K562 (cell line): ENCODE results near the gene KCND2. TPM values are rescaled to one million over a fixed set of nuclear protein-coding genes. Genes with fewer than 3 reads are reported as not detected.

Source experiments
- BRD9 ChIP-seq: fragments of 450-650 bp; IDR thresholded peaks from 2 replicates; pipeline ENCODE4 v1.6.1; 2018; ENCODE audit warnings: low read depth; ENCODE audit not compliant: partially characterized antibody
- DIDO1 ChIP-seq: fragments of 450-650 bp; IDR thresholded peaks from 2 replicates; pipeline ENCODE4 v1.6.1; 2016; ENCODE audit warnings: low read depth, missing biosample characterization, missing genetic modification characterization
- ETV5 ChIP-seq: sonication (generic); formaldehyde crosslinking; IDR thresholded peaks from 2 replicates; pipeline ENCODE4 v1.4.0; 2020; ENCODE audit warnings: low read depth, mild to moderate bottlenecking, missing genetic modification reagents
- EWSR1 ChIP-seq: fragments of 450-650 bp; IDR thresholded peaks from 2 replicates; pipeline ENCODE4 v1.6.1; 2018; ENCODE audit warnings: borderline replicate concordance, mild to moderate bottlenecking, low read depth, moderate library complexity; ENCODE audit not compliant: partially characterized antibody
- MAFG ChIP-seq: fragments of 450-650 bp; conservative IDR thresholded peaks from 2 replicates; pipeline ENCODE4 v1.6.1; 2016; ENCODE audit warnings: missing genetic modification characterization, missing compliant biosample characterization
- MBD1 ChIP-seq: fragments of 250-450 bp; sonication (Bioruptor Pico); IDR thresholded peaks from 2 replicates; pipeline ENCODE4 v1.8.0; 2022; ENCODE audit warnings: inconsistent platforms
- RFX7 ChIP-seq: fragments of 250-450 bp; sonication (Bioruptor Pico); IDR thresholded peaks from 2 replicates; pipeline ENCODE4 v1.5.1; 2021; ENCODE audit warnings: mild to moderate bottlenecking
- SMARCE1 ChIP-seq: fragments of 450-650 bp; IDR thresholded peaks from 2 replicates; pipeline ENCODE4 v1.7.1; 2016; ENCODE audit warnings: mild to moderate bottlenecking
- TAF15 ChIP-seq: fragments of 200-400 bp; formaldehyde crosslinking; IDR thresholded peaks from 2 replicates; pipeline ENCODE4 v1.6.1; 2017; ENCODE audit warnings: mild to moderate bottlenecking, low read depth, low read length, moderate library complexity
- TCF15 ChIP-seq: fragments of 250-450 bp; sonication (Bioruptor Pico); IDR thresholded peaks from 2 replicates; pipeline ENCODE4 v1.8.0; 2022; ENCODE audit warnings: moderate library complexity, mild to moderate bottlenecking, inconsistent platforms
- ZBTB5 ChIP-seq: fragments of 450-650 bp; IDR thresholded peaks from 2 replicates; pipeline ENCODE4 v1.6.1; 2017; ENCODE audit warnings: antibody characterized with exemption
- ZFP36 ChIP-seq: fragments of 150-350 bp; IDR thresholded peaks from 2 replicates; pipeline ENCODE4 v1.6.1; 2018; ENCODE audit warnings: low read length, low read depth; ENCODE audit not compliant: partially characterized antibody
- ZNF316 ChIP-seq: fragments of 450-650 bp; IDR thresholded peaks from 2 replicates; pipeline ENCODE4 v1.6.1; 2016
- ZNF584 ChIP-seq: fragments of 200-800 bp; sonication (Bioruptor generic); IDR thresholded peaks from 2 replicates; pipeline ENCODE4 v1.6.1; 2016; ENCODE audit warnings: low read depth, mild to moderate bottlenecking, missing genetic modification characterization, missing compliant biosample characterization
- ZNF830 ChIP-seq: fragments of 250-450 bp; sonication (Bioruptor Pico); IDR thresholded peaks from 2 replicates; pipeline ENCODE4 v1.5.0; 2021; ENCODE audit warnings: mild to moderate bottlenecking
- polyA plus RNA-seq, 8 experiments: library from polyadenylated mRNA; depleted of rRNA in 4 of 8; stranded (reverse) in 5 of 8; unstranded in 3 of 8; fragments of >200 nt; fragmentation: Nextera tagmentation in 2 of 8; fragmentation: Illumina TruSeq in 1 of 8; extraction: Ambion mirVana in 2 of 8; extraction: Trizol in 1 of 8; gene quantifications; 2 replicates each; pipeline versions ENCODE4 v1.2.1 to v1.2.3, GENCODE V29; 2011 to 2014; ENCODE audit warnings: inconsistent platforms in 1 of 8, missing spikeins in 1 of 8
- total RNA-seq, 7 experiments: library from RNA; depleted of rRNA in 6 of 7; stranded (reverse); fragments of >200 nt in 6 of 7; fragmentation: Illumina TruSeq in 2 of 7; extraction: Trizol in 2 of 7; gene quantifications; 2 replicates each; pipeline versions ENCODE4 v1.2.1 to v1.2.3, GENCODE V29; 2011 to 2021; ENCODE audit warnings: low replicate concordance in 1 of 7
- TF ChIP-seq, protein P1 (sequence below): sonication (generic); formaldehyde crosslinking; IDR thresholded peaks from 2 replicates; pipeline ENCODE4 v1.8.0; 2022; ENCODE audit warnings: mild to moderate bottlenecking, missing genetic modification reagents

Gene KCND2
- total and polyA plus RNA-seq, 9 of the 15 experiments (the other 6 are each of a cell fraction or from before 2014, with no cell fraction given): 0.03 to 0.12 TPM; not detected in 7

GRCh38 chr7:120311028-120311788, 38.2 kb downstream of the KCND2 start (continued):
- TF ChIP-seq MBD1 (CRISPR knock-in tag) (no peak), EWSR1 (no peak), TCF15 (CRISPR knock-in tag) (no peak), ZFP36 (no peak), MAFG (tag) (peak; percentile 94), ZBTB5 (no peak), SMARCE1 (no peak), ZNF584 (no peak), RFX7 (CRISPR knock-in tag) (no peak), BRD9 (no peak), TAF15 (no peak), DIDO1 (tag) (no peak), ZNF316 (peak; percentile 97), ETV5 (CRISPR knock-in tag) (no peak), ZNF830 (no peak)
- TF ChIP-seq, protein P1, sequence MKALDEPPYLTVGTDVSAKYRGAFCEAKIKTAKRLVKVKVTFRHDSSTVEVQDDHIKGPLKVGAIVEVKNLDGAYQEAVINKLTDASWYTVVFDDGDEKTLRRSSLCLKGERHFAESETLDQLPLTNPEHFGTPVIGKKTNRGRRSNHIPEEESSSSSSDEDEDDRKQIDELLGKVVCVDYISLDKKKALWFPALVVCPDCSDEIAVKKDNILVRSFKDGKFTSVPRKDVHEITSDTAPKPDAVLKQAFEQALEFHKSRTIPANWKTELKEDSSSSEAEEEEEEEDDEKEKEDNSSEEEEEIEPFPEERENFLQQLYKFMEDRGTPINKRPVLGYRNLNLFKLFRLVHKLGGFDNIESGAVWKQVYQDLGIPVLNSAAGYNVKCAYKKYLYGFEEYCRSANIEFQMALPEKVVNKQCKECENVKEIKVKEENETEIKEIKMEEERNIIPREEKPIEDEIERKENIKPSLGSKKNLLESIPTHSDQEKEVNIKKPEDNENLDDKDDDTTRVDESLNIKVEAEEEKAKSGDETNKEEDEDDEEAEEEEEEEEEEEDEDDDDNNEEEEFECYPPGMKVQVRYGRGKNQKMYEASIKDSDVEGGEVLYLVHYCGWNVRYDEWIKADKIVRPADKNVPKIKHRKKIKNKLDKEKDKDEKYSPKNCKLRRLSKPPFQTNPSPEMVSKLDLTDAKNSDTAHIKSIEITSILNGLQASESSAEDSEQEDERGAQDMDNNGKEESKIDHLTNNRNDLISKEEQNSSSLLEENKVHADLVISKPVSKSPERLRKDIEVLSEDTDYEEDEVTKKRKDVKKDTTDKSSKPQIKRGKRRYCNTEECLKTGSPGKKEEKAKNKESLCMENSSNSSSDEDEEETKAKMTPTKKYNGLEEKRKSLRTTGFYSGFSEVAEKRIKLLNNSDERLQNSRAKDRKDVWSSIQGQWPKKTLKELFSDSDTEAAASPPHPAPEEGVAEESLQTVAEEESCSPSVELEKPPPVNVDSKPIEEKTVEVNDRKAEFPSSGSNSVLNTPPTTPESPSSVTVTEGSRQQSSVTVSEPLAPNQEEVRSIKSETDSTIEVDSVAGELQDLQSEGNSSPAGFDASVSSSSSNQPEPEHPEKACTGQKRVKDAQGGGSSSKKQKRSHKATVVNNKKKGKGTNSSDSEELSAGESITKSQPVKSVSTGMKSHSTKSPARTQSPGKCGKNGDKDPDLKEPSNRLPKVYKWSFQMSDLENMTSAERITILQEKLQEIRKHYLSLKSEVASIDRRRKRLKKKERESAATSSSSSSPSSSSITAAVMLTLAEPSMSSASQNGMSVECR (CRISPR knock-in tag): no peak
